IPS DF 4.7 (cell line): ENCODE results near the gene SERPINA1.
A peak's percentile ranks its signal among the peaks of the same experiment; 100 is the strongest.
"Not testable (repeated sequence)": the region's sequence is repeated elsewhere in the genome, so short reads cannot be mapped to it uniquely, and the experiment has no call there.

Experiments
- DNase-seq: peaks from one replicate; pipeline ENCODE4 v3.0.0-alpha.2; 2013; ENCODE audit warnings: low spot score; ENCODE audit errors: extremely low read depth

The SERPINA1 gene

GRCh38 chr14:94388384-94389103 is at the start of gene SERPINA1:
Gene SERPINA1, minus strand, starts transcription at chr14:94388602. Its CDS starts 5,365 bp downstream, at chr14:94383237.
- no peak for DNase-seq

GRCh38 chr14:94428610-94429009 is 40.2 kb upstream of the SERPINA1 start:
- DNase-seq, result no peak

- no peak for DNase-seq
These were observed 38.7 kb upstream of the SERPINA1 start for GRCh38 chr14:94427016-94427613.

- DNase-seq, result no peak
These were observed 38.1 kb upstream of the SERPINA1 start for GRCh38 chr14:94426526-94426925.

- DNase-seq, result no peak
These were observed 36.0 kb upstream of the SERPINA1 start for GRCh38 chr14:94424371-94424770.

- peak; percentile 81 for DNase-seq
These were observed 35.2 kb upstream of the SERPINA1 start for GRCh38 chr14:94423453-94424056.

- DNase-seq, result no peak
These were observed 32.9 kb upstream of the SERPINA1 start for GRCh38 chr14:94421316-94421715.

- not testable (repeated sequence) for DNase-seq
These were observed 29.2 kb upstream of the SERPINA1 start for GRCh38 chr14:94417497-94418205.

- no peak for DNase-seq
These were observed 24.6 kb upstream of the SERPINA1 start for GRCh38 chr14:94412671-94413638.

GRCh38 chr14:94411638-94412037 is 23.2 kb upstream of the SERPINA1 start:
- DNase-seq, result no peak

- not testable (repeated sequence) for DNase-seq
These were observed 21.0 kb upstream of the SERPINA1 start for GRCh38 chr14:94409430-94409829.

- DNase-seq, result no peak
These were observed 20.2 kb upstream of the SERPINA1 start for GRCh38 chr14:94408546-94409095.

GRCh38 chr14:94407906-94408305 is 19.5 kb upstream of the SERPINA1 start:
- no peak for DNase-seq

GRCh38 chr14:94406910-94407309 is 18.5 kb upstream of the SERPINA1 start:
- DNase-seq, result no peak

GRCh38 chr14:94405486-94405885 is 17.1 kb upstream of the SERPINA1 start:
- DNase-seq, result no peak

GRCh38 chr14:94404561-94404960 is 16.2 kb upstream of the SERPINA1 start:
- DNase-seq, result no peak

GRCh38 chr14:94403312-94403932 is 15.0 kb upstream of the SERPINA1 start:
- no peak for DNase-seq

- no peak for DNase-seq
These were observed 12.7 kb upstream of the SERPINA1 start for GRCh38 chr14:94401083-94401482.

GRCh38 chr14:94400422-94400841 is 12.0 kb upstream of the SERPINA1 start:
- DNase-seq, result no peak

- no peak for DNase-seq
These were observed 10.1 kb upstream of the SERPINA1 start for GRCh38 chr14:94398536-94398935.
